Transverse colon (tissue), 4 donors: ENCODE data around the gene CCDC110. TPM values are rescaled to one million over a fixed set of nuclear protein-coding genes. Genes with fewer than 3 reads are reported as not detected.

ENCODE experiments used
- DNase-seq: peaks from one replicate; pipeline ENCODE4 v3.0.0-alpha.2; 2019
- H3K27ac ChIP-seq, 4 donors: fragments of 200-600 bp; sonication (generic); 2 replicates each; pipeline ENCODE4 v1.5.1; 2016 to 2018; ENCODE audit warnings: inconsistent platforms in 4 of 4
- H3K27me3 ChIP-seq: fragments of 200-600 bp; sonication (generic); 2 replicates; pipeline ENCODE4 v1.5.1; 2017; ENCODE audit warnings: inconsistent platforms
- H3K36me3 ChIP-seq, 4 donors: fragments of 200-600 bp; sonication (generic); 2 replicates each; pipeline ENCODE4 v1.5.1; 2017 to 2019; ENCODE audit warnings: inconsistent platforms in 4 of 4
- H3K4me1 ChIP-seq, 4 donors: fragments of 200-600 bp; sonication (generic); 2 replicates each; pipeline ENCODE4 v1.5.1; 2017 to 2020; ENCODE audit warnings: inconsistent platforms in 4 of 4
- H3K4me3 ChIP-seq, 4 donors: fragments of 200-600 bp; sonication (generic); 1 replicate in 1 of 4; 2 replicates in 3 of 4; pipeline versions ENCODE4 v1.5.1 to v1.6.1; 2017 to 2019; ENCODE audit warnings: inconsistent platforms in 4 of 4
- H3K9me3 ChIP-seq, 2 donors: fragments of 200-600 bp; sonication (generic); 2 replicates each; pipeline ENCODE4 v1.5.1; 2017 to 2019; ENCODE audit warnings: inconsistent platforms in 2 of 2
- EP300 ChIP-seq: sonication (generic); formaldehyde crosslinking; IDR thresholded peaks from one replicate; pipeline ENCODE4 v1.6.1; 2017; ENCODE audit warnings: antibody characterized with exemption, low read depth
- POLR2A ChIP-seq: fragments of 450-650 bp; IDR thresholded peaks from one replicate; pipeline ENCODE4 v1.6.1; 2016; ENCODE audit warnings: antibody characterized with exemption, mild to moderate bottlenecking, moderate library complexity
- POLR2AphosphoS5 ChIP-seq, 3 donors: sonication (generic); formaldehyde crosslinking; IDR thresholded peaks; one replicate each; pipeline ENCODE4 v1.6.1; 2016; ENCODE audit warnings: antibody characterized with exemption in 3 of 3
- WGBS, 2 donors: methylation state at CpG; one replicate each; pipeline ENCODE4 v1.1.5; 2018; ENCODE audit warnings: low coverage in 1 of 2; 5-methylcytosine and 5-hydroxymethylcytosine counted together
- in situ Hi-C, 4 donors: fragments of 200-750 bp; cut with MboI; loops; one replicate each; pipeline versions ENCODE4 v1.15.0 to v1.15.1; 2017; ENCODE audit warnings: low sequenced_read_pairs in 3 of 4, low pct_ligation_motif_present in 1 of 4, low pct_unique_long_range_greater_than_20kb in 1 of 4
- intact Hi-C: fragments of 100-400 bp; cut with DNase I; formaldehyde crosslinking; loops from one replicate; pipeline ENCODE4 v1.15.1; 2023; ENCODE audit warnings: low total_unique reads
- total RNA-seq, 4 donors: library from RNA; depleted of rRNA; stranded (reverse); fragments of >200 nt; gene quantifications; one replicate each; pipeline ENCODE4 v1.1.0, GENCODE V29; 2016
- TF ChIP-seq, protein P1 (sequence below), 5 experiments: fragments of 200-600 bp in 3 of 5; fragments of 450-650 bp in 2 of 5; sonication (generic) in 3 of 5; IDR thresholded peaks; 1 replicate in 2 of 5; 2 replicates in 3 of 5; pipeline ENCODE4 v1.5.1; 2016 to 2017; ENCODE audit warnings: antibody characterized with exemption in 5 of 5, inconsistent platforms in 3 of 5, mild to moderate bottlenecking in 2 of 5, moderate library complexity in 1 of 5

The CCDC110 gene
- total RNA-seq, 4 donors from 2014 or later = 2.5 to 3.0 TPM; not detected in 2

DNA sequence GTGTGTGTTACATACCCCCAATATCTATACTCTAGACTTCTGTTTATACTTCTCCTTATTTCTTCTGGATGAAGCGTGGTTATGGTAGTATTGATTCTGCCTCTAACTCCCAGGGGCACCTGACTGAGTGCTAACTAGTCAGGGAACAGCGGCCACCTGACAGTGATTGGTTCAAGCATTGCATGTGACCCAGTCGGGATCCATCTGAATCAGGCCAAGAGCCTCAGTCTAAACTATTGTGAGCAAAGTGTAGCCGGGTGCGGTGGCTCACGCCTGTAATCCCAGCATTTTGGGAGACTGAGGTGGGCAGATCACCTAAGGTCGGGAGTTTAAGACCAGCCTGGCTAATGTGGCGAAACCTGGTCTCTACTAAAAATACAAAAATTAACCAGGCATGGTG is 10.0 kb downstream of the CCDC110 start:
- TF ChIP-seq POLR2AphosphoS5 (IDR thresholded peaks at IDR 0.05) = no peak
- TF ChIP-seq, protein P1, sequence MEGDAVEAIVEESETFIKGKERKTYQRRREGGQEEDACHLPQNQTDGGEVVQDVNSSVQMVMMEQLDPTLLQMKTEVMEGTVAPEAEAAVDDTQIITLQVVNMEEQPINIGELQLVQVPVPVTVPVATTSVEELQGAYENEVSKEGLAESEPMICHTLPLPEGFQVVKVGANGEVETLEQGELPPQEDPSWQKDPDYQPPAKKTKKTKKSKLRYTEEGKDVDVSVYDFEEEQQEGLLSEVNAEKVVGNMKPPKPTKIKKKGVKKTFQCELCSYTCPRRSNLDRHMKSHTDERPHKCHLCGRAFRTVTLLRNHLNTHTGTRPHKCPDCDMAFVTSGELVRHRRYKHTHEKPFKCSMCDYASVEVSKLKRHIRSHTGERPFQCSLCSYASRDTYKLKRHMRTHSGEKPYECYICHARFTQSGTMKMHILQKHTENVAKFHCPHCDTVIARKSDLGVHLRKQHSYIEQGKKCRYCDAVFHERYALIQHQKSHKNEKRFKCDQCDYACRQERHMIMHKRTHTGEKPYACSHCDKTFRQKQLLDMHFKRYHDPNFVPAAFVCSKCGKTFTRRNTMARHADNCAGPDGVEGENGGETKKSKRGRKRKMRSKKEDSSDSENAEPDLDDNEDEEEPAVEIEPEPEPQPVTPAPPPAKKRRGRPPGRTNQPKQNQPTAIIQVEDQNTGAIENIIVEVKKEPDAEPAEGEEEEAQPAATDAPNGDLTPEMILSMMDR (IDR thresholded peaks at IDR 0.05) = no peak
- TF ChIP-seq POLR2A = no peak
- TF ChIP-seq EP300 = no peak
- Histone ChIP-seq H3K4me1 (no peaks in the 10 kb centered on the region), H3K36me3 (no peaks in the 10 kb centered on the region), H3K27me3 (no peaks in the 10 kb centered on the region), H3K4me3 (no peak overlapping the region), H3K27ac (no peak overlapping the region), H3K9me3 (no peaks in the 10 kb centered on the region)
- in situ Hi-C loops = no loop called here
- intact Hi-C loops = no loop called here
- no peak for DNase-seq
- WGBS, 2 donors = 87 to 100% methylated on average over 1 to 8 of the region's 8 CpGs

DNA sequence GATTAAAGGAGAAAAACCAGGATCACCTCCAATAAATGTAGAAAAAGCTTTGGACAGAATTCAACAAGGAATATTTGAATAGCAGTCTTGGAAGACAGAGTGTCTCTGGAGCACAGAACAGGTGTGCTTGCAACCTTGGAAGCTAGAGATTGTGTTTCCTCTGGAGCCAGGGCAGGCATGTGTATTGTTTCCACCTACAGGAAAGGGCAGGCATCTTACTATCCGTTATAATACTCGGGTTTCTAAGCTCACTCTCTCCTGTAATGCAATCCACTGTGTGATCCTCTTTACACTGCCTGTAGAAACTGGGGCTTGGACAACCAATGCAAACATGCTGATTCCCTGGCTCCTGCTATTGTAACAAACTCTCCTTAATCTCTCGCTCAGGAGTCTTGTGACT is 14.4 kb downstream of the CCDC110 start:
- no peaks in the 10 kb centered on the region for H3K9me3 ChIP-seq
- WGBS, 2 donors = 50 to 53% methylated on average over 3 of the region's 3 CpGs
- H3K36me3 ChIP-seq = no peaks in the 10 kb centered on the region
- no peaks in the 10 kb centered on the region for H3K4me1 ChIP-seq
- no peak for DNase-seq
- H3K27ac ChIP-seq = no peak overlapping the region
- TF ChIP-seq POLR2A (no peak), POLR2AphosphoS5 (IDR thresholded peaks at IDR 0.05) (no peak), EP300 (no peak)
- TF ChIP-seq, protein P1 (IDR thresholded peaks at IDR 0.05) = no peak
- in situ Hi-C loops (no loop called here), intact Hi-C loops (no loop called here)
- H3K27me3 ChIP-seq = no peaks in the 10 kb centered on the region
- no peak overlapping the region for H3K4me3 ChIP-seq

DNA sequence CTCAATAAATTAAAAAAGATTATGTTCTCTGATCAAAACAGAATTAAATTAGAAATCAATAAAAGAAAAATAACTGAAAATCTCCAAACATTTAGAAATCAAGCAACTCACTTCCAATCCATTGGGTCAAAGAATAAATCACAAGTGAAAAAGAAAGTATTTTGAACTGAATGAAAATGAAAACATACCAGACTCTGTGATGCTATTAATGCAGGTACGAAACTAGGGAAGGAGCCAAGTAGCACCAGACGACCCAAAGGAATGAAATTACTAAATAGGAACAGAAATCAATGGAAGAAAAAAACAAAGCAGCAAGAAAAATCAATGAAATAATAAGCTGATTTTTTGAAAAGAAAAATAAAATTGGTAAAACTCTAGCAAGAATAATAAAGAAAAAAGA is 15.4 kb downstream of the CCDC110 start:
- DNase-seq = no peak
- H3K36me3 ChIP-seq = no peaks in the 10 kb centered on the region
- intact Hi-C loops (no loop called here), in situ Hi-C loops (no loop called here)
- TF ChIP-seq, protein P1 (IDR thresholded peaks at IDR 0.05) = no peak
- TF ChIP-seq POLR2AphosphoS5 (IDR thresholded peaks at IDR 0.05) (no peak), POLR2A (no peak), EP300 (no peak)
- WGBS, 2 donors = 0 to 40% methylated on average over 1 to 2 of the region's 2 CpGs
- H3K27ac ChIP-seq = no peak overlapping the region
- no peaks in the 10 kb centered on the region for H3K27me3 ChIP-seq
- H3K9me3 ChIP-seq = no peaks in the 10 kb centered on the region
- H3K4me3 ChIP-seq = no peak overlapping the region
- no peaks in the 10 kb centered on the region for H3K4me1 ChIP-seq

DNA sequence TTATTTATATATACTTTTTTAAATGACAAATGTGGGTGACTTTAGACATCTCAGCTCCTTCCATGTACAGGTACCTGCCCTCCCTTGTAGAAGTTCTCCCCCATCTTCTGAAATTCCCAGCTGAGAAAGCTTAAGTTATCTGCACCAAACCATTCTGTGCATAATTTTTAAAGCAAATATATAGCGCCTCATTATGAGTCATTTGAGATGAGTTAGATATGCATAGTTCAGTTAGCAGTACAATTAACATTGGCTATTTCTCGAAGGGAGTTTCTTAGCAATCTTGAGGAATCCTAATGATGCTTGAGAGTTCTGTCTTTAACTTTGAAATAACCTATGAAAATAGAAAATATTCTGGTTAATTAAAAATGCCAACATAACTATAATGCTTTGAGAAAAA is 26.3 kb downstream of the CCDC110 start:
- 83 to 94% methylated on average over 2 of the region's 2 CpGs for whole genome bisulfite sequencing, 2 donors
- no peak for DNase-seq
- Histone ChIP-seq H3K9me3 (no peaks in the 10 kb centered on the region), H3K27ac (no peak overlapping the region), H3K4me1 (no peaks in the 10 kb centered on the region), H3K27me3 (no peaks in the 10 kb centered on the region), H3K4me3 (no peak overlapping the region), H3K36me3 (no peaks in the 10 kb centered on the region)
- in situ Hi-C loops (no loop called here), intact Hi-C loops (no loop called here)
- TF ChIP-seq POLR2AphosphoS5 (IDR thresholded peaks at IDR 0.05) = no peak
- TF ChIP-seq POLR2A = no peak
- TF ChIP-seq EP300 = no peak
- TF ChIP-seq, protein P1 (IDR thresholded peaks at IDR 0.05) = no peak
